GM21360 (cell line): ENCODE data around the gene GNA14.
"Not testable (repeated sequence)": the region's sequence is repeated elsewhere in the genome, so short reads cannot be mapped to it uniquely, and the experiment has no call there.

Source experiments
- ATAC-seq: cut with Tn5 transposase; IDR thresholded peaks from one replicate; pipeline ENCODE4 v1.9.1; 2021; ENCODE audit warnings: mild to moderate bottlenecking, moderate library complexity; ENCODE audit not compliant: unreplicated experiment

GNA14 gene

GRCh38 chr9:77592476-77592875, 55.6 kb downstream of the GNA14 start:
- ATAC-seq, result no peak

GRCh38 chr9:77589046-77589795, 58.9 kb downstream of the GNA14 start:
- ATAC-seq, result no peak

- no peak for ATAC-seq
Measured at GRCh38 chr9:77588271-77588937, 59.7 kb downstream of the GNA14 start.

GRCh38 chr9:77587851-77588250, 60.3 kb downstream of the GNA14 start:
- ATAC-seq, result no peak

GRCh38 chr9:77587042-77587441, 61.1 kb downstream of the GNA14 start:
- ATAC-seq, result no peak

- ATAC-seq, result no peak
Measured at GRCh38 chr9:77586591-77586990, 61.5 kb downstream of the GNA14 start.

GRCh38 chr9:77585335-77585786, 62.8 kb downstream of the GNA14 start:
- no peak for ATAC-seq

GRCh38 chr9:77584927-77585326, 63.2 kb downstream of the GNA14 start:
- not testable (repeated sequence) for ATAC-seq

GRCh38 chr9:77582961-77583576, 65.1 kb downstream of the GNA14 start:
- no peak for ATAC-seq

- ATAC-seq, result no peak
Measured at GRCh38 chr9:77582525-77582924, 65.6 kb downstream of the GNA14 start.

GRCh38 chr9:77575785-77576184, 72.3 kb downstream of the GNA14 start:
- no peak for ATAC-seq

GRCh38 chr9:77569335-77569734, 78.8 kb downstream of the GNA14 start:
- no peak for ATAC-seq

GRCh38 chr9:77563174-77563573, 84.9 kb downstream of the GNA14 start:
- no peak for ATAC-seq

- peak; percentile 55 for ATAC-seq
Measured at GRCh38 chr9:77562019-77562748, 85.9 kb downstream of the GNA14 start.

- ATAC-seq, result no peak
Measured at GRCh38 chr9:77561331-77562018, 86.6 kb downstream of the GNA14 start.

GRCh38 chr9:77556396-77556795, 91.7 kb downstream of the GNA14 start:
- no peak for ATAC-seq

GRCh38 chr9:77554586-77555105, 93.5 kb downstream of the GNA14 start:
- no peak for ATAC-seq

- ATAC-seq, result no peak
Measured at GRCh38 chr9:77547106-77547730, 100.9 kb downstream of the GNA14 start.

- no peak for ATAC-seq
Measured at GRCh38 chr9:77546376-77546950, 101.7 kb downstream of the GNA14 start.

GRCh38 chr9:77544546-77544945, 103.6 kb downstream of the GNA14 start:
- no peak for ATAC-seq
